Fibroblast of lung (primary cell): Measurements from ENCODE around the gene THUMPD2. TPM values are rescaled to one million over a fixed set of nuclear protein-coding genes. Genes with fewer than 3 reads are reported as not detected.

ENCODE experiments used
- DNase-seq, 2 donors: peaks; one replicate each; pipeline versions ENCODE4 v3.0.0 to v3.0.0-alpha.2; 2010; ENCODE audit warnings: low read depth in 2 of 2
- H2AFZ ChIP-seq: 2 replicates; pipeline ENCODE4 v1.5.1; 2012; ENCODE audit warnings: low read length, control low read depth, inconsistent platforms
- H3K27ac ChIP-seq: 2 replicates; pipeline ENCODE4 v1.5.1; 2011; ENCODE audit warnings: low read length, control low read depth; ENCODE audit not compliant: insufficient read depth
- H3K27me3 ChIP-seq: 2 replicates; pipeline ENCODE4 v1.5.1; 2011; ENCODE audit warnings: mild to moderate bottlenecking, low read length; ENCODE audit not compliant: control insufficient read depth, insufficient read depth
- H3K36me3 ChIP-seq: 2 replicates; pipeline ENCODE4 v1.5.1; 2011; ENCODE audit warnings: low read length; ENCODE audit not compliant: control insufficient read depth, insufficient read depth
- H3K4me1 ChIP-seq: 2 replicates; pipeline ENCODE4 v1.5.1; 2011; ENCODE audit warnings: low read length; ENCODE audit not compliant: control insufficient read depth, insufficient read depth; ENCODE audit errors: extremely low read depth
- H3K4me2 ChIP-seq: 2 replicates; pipeline ENCODE4 v1.5.1; 2011; ENCODE audit warnings: low read length, control low read depth; ENCODE audit not compliant: insufficient read depth; ENCODE audit errors: extremely low read depth
- H3K4me3 ChIP-seq, 4 experiments: fragments of 200-600 bp in 1 of 4; sonication (generic) in 1 of 4; replicated peaks in 1 of 4; 2 replicates each; pipeline ENCODE4 v1.5.1; 2011 to 2016; ENCODE audit warnings: low read length in 4 of 4, low read depth in 3 of 4, mild to moderate bottlenecking in 3 of 4, control low read depth in 2 of 4, inconsistent platforms in 1 of 4, mixed read lengths in 1 of 4; ENCODE audit not compliant: insufficient read depth in 1 of 4; ENCODE audit errors: control extremely low read depth in 1 of 4
- H3K79me2 ChIP-seq: 2 replicates; pipeline ENCODE4 v1.5.1; 2012; ENCODE audit warnings: mild to moderate bottlenecking, low read length, inconsistent platforms; ENCODE audit not compliant: control insufficient read depth, insufficient read depth
- H3K9ac ChIP-seq: 2 replicates; pipeline ENCODE4 v1.5.1; 2011; ENCODE audit warnings: mild to moderate bottlenecking, low read length, control low read depth; ENCODE audit not compliant: insufficient read depth
- H3K9me3 ChIP-seq: 2 replicates; pipeline ENCODE4 v1.5.1; 2012; ENCODE audit warnings: low read depth, low read length; ENCODE audit not compliant: control insufficient read depth, insufficient read depth
- H4K20me1 ChIP-seq: 2 replicates; pipeline ENCODE4 v1.5.1; 2011; ENCODE audit warnings: low read length; ENCODE audit not compliant: control insufficient read depth, insufficient read depth; ENCODE audit errors: extremely low read depth
- EZH2 ChIP-seq: IDR thresholded peaks from 2 replicates; pipeline ENCODE4 v1.5.1; 2012; ENCODE audit warnings: low read length, control low read depth, mild to moderate bottlenecking; ENCODE audit errors: missing control alignments
- polyA plus RNA-seq, 2 donors: library from polyadenylated mRNA; depleted of rRNA in 1 of 2; stranded (reverse) in 1 of 2; unstranded in 1 of 2; fragments of >200 nt; gene quantifications; 2 replicates each; pipeline ENCODE4 v1.2.1, GENCODE V29; 2011 to 2012; ENCODE audit warnings: missing spikeins in 1 of 2
- total RNA-seq: library from RNA; depleted of rRNA; stranded (reverse); fragments of >200 nt; gene quantifications from 2 replicates; pipeline ENCODE4 v1.2.1, GENCODE V29; 2014
- TF ChIP-seq, protein P1 (sequence below), 2 donors: IDR thresholded peaks in 1 of 2; conservative IDR thresholded peaks in 1 of 2; 1 replicate in 1 of 2; 2 replicates in 1 of 2; pipeline ENCODE4 v1.5.1; 2011 to 2012; ENCODE audit warnings: low read length in 2 of 2, control low read depth in 1 of 2, inconsistent platforms in 1 of 2, low read depth in 1 of 2, mild to moderate bottlenecking in 1 of 2

Gene THUMPD2
- total and polyA plus RNA-seq, 2 donors (not counting 1 experiment from before 2014, with no cell fraction given) = 8.1 to 10.2 TPM

GRCh38 chr2:39779341-39779851 lies 338 bp upstream of the THUMPD2 start:
- Histone ChIP-seq H3K4me2 (peak overlapping the region; percentile 54), H4K20me1 (no peaks in the 10 kb centered on the region), H3K4me1 (peaks cover 4% of the 10 kb centered on the region), H3K4me3 (peak overlapping the region; percentile 54 to 92 (median 80)), H2AFZ (peak overlapping the region; percentile 84), H3K9ac (no peak overlapping the region), H3K36me3 (no peaks in the 10 kb centered on the region), H3K27me3 (no peaks in the 10 kb centered on the region), H3K79me2 (peaks cover 38% of the 10 kb centered on the region), H3K9me3 (no peaks in the 10 kb centered on the region), H3K27ac (peak overlapping the region; percentile 85)
- no peak for TF ChIP-seq EZH2
- TF ChIP-seq, protein P1, sequence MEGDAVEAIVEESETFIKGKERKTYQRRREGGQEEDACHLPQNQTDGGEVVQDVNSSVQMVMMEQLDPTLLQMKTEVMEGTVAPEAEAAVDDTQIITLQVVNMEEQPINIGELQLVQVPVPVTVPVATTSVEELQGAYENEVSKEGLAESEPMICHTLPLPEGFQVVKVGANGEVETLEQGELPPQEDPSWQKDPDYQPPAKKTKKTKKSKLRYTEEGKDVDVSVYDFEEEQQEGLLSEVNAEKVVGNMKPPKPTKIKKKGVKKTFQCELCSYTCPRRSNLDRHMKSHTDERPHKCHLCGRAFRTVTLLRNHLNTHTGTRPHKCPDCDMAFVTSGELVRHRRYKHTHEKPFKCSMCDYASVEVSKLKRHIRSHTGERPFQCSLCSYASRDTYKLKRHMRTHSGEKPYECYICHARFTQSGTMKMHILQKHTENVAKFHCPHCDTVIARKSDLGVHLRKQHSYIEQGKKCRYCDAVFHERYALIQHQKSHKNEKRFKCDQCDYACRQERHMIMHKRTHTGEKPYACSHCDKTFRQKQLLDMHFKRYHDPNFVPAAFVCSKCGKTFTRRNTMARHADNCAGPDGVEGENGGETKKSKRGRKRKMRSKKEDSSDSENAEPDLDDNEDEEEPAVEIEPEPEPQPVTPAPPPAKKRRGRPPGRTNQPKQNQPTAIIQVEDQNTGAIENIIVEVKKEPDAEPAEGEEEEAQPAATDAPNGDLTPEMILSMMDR (conservative IDR thresholded peaks at IDR 0.05 in 1 of 2, IDR thresholded peaks at IDR 0.05 in 1 of 2; ENCODE audit: low read depth in 1 of 2, low read length in 2 of 2) = no peak
- no peak for DNase-seq

DNA sequence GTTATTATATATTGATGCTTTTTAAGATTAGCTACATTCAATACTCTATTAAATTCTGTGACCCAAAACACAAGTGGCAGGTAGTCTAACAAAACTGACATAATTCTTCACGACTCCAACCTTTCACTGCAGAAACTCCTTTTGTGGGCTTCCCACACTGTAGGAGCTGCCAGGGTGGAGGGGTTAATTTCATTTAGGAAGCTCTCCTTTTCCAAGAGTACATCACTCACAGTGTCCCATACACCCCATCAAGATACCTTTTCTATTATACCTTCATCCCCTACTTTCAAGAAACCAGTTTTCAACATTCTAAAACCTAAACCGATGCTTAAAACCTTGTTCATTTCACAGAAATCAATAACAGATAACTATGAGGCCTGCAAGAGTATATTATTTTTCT lies 825 bp downstream of the THUMPD2 start:
- DNase-seq = no peak
- no peak for TF ChIP-seq EZH2
- TF ChIP-seq, protein P1 (conservative IDR thresholded peaks at IDR 0.05 in 1 of 2, IDR thresholded peaks at IDR 0.05 in 1 of 2; ENCODE audit: low read depth in 1 of 2, low read length in 2 of 2) = no peak
- no peaks in the 10 kb centered on the region for H3K27me3 ChIP-seq
- H3K36me3 ChIP-seq = no peaks in the 10 kb centered on the region
- no peaks in the 10 kb centered on the region for H3K9me3 ChIP-seq
- peaks cover 45% of the 10 kb centered on the region for H3K79me2 ChIP-seq
- peak overlapping the region; percentile 85 for H3K27ac ChIP-seq
- peak overlapping the region; percentile 79 to 99 (median 86) for H3K4me3 ChIP-seq
- H3K4me1 ChIP-seq = peaks cover 4% of the 10 kb centered on the region
- no peak overlapping the region for H2AFZ ChIP-seq
- H4K20me1 ChIP-seq = no peaks in the 10 kb centered on the region
- H3K9ac ChIP-seq = peak overlapping the region; percentile 89
- H3K4me2 ChIP-seq = peak overlapping the region; percentile 91

DNA sequence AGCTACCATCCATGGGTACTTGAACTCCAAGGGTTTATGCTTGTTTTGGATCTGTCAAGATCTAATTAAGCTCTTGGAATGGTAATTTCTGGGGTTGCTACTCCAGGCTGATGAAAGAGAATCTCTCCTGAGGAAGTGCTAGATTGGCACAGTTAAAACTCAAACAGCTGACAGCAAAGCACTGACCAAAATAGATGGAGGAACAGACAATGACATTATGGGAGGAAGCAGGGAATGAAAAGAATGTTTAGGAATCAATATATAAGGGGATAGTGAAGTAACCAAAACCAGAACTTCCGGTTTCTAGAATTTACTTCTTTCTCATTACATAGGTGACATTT lies 6.3 kb downstream of the THUMPD2 start:
- Histone ChIP-seq H3K9ac (no peak overlapping the region), H3K79me2 (peaks cover 42% of the 10 kb centered on the region), H2AFZ (no peak overlapping the region), H3K27me3 (no peaks in the 10 kb centered on the region), H3K36me3 (no peaks in the 10 kb centered on the region), H3K27ac (no peak overlapping the region), H3K9me3 (no peaks in the 10 kb centered on the region), H3K4me3 (no peak overlapping the region), H4K20me1 (no peaks in the 10 kb centered on the region), H3K4me2 (no peak overlapping the region), H3K4me1 (peaks cover 3% of the 10 kb centered on the region)
- no peak for DNase-seq
- no peak for TF ChIP-seq EZH2
- TF ChIP-seq, protein P1 (conservative IDR thresholded peaks at IDR 0.05 in 1 of 2, IDR thresholded peaks at IDR 0.05 in 1 of 2; ENCODE audit: low read depth in 1 of 2, low read length in 2 of 2) = no peak
